OCI-LY1 (cell line): Measurements from ENCODE around the gene SBK2.

ENCODE experiments used
- H2AFZ ChIP-seq: fragments of 200-600 bp; sonication (generic), shearing (Covaris generic); 2 replicates; pipeline ENCODE4 v1.6.0; 2014; ENCODE audit warnings: antibody characterized with exemption, mild to moderate bottlenecking, low read length
- H3F3A ChIP-seq: fragments of 200-600 bp; sonication (generic), shearing (Covaris generic); 2 replicates; pipeline ENCODE4 v1.6.0; 2014; ENCODE audit warnings: mild to moderate bottlenecking, antibody characterized with exemption, low read length, moderate library complexity; ENCODE audit not compliant: insufficient read depth
- H3K27ac ChIP-seq: fragments of 200-600 bp; sonication (generic); 2 replicates; pipeline ENCODE4 v1.5.1; 2014; ENCODE audit warnings: low read length, mixed run types, mild to moderate bottlenecking, low read depth; ENCODE audit not compliant: poor library complexity, severe bottlenecking
- H3K27me3 ChIP-seq: fragments of 200-600 bp; sonication (generic); 2 replicates; pipeline ENCODE4 v1.6.0; 2014; ENCODE audit warnings: antibody characterized with exemption, mild to moderate bottlenecking, low read length, moderate library complexity; ENCODE audit not compliant: insufficient read depth
- H3K36me3 ChIP-seq: fragments of 200-600 bp; sonication (generic); 2 replicates; pipeline ENCODE4 v1.6.1; 2014; ENCODE audit warnings: mild to moderate bottlenecking, antibody characterized with exemption, low read length, moderate library complexity, mixed read lengths; ENCODE audit not compliant: insufficient read depth
- H3K4me1 ChIP-seq: fragments of 200-600 bp; sonication (generic); 2 replicates; pipeline ENCODE4 v1.5.1; 2014; ENCODE audit warnings: mild to moderate bottlenecking, low read length, moderate library complexity; ENCODE audit not compliant: insufficient read depth, severe bottlenecking
- H3K4me2 ChIP-seq: fragments of 200-600 bp; sonication (generic), shearing (Covaris generic); 2 replicates; pipeline ENCODE4 v1.6.1; 2014; ENCODE audit warnings: low read length
- H3K4me3 ChIP-seq: fragments of 200-600 bp; sonication (generic); 2 replicates; pipeline ENCODE4 v1.5.1; 2014; ENCODE audit warnings: low read length, low read depth, mild to moderate bottlenecking, mixed read lengths; ENCODE audit not compliant: poor library complexity, severe bottlenecking
- H3K79me2 ChIP-seq: fragments of 200-600 bp; shearing (Covaris generic); 2 replicates; pipeline ENCODE4 v1.6.1; 2016; ENCODE audit warnings: mixed run types, low read length, mixed read lengths; ENCODE audit not compliant: insufficient read depth
- H3K9ac ChIP-seq: fragments of 200-600 bp; sonication (generic), shearing (Covaris generic); 2 replicates; pipeline ENCODE4 v1.6.1; 2014; ENCODE audit warnings: mild to moderate bottlenecking, low read length, mixed read lengths
- H3K9me2 ChIP-seq: fragments of 200-600 bp; sonication (generic), shearing (Covaris generic); 2 replicates; pipeline ENCODE4 v1.6.1; 2014; ENCODE audit warnings: low read depth, mild to moderate bottlenecking, low read length, mixed read lengths
- H3K9me3 ChIP-seq: fragments of 200-600 bp; shearing (Covaris generic); 2 replicates; pipeline ENCODE4 v1.6.1; 2014; ENCODE audit warnings: low read length, mixed read lengths
- H4K20me1 ChIP-seq: fragments of 200-600 bp; sonication (generic), shearing (Covaris generic); 2 replicates; pipeline ENCODE4 v1.6.0; 2016; ENCODE audit warnings: mild to moderate bottlenecking, low read length; ENCODE audit not compliant: insufficient read depth
- EZH2 ChIP-seq: fragments of 200-600 bp; sonication (generic), shearing (Covaris generic); IDR thresholded peaks from 2 replicates; pipeline ENCODE4 v1.8.0; 2017; ENCODE audit warnings: borderline replicate concordance, mixed run types, mild to moderate bottlenecking, antibody characterized with exemption, low read length, moderate library complexity, mixed read lengths
- TF ChIP-seq, protein P1 (sequence below): fragments of 200-600 bp; sonication (generic), shearing (Covaris generic); IDR thresholded peaks from 2 replicates; pipeline ENCODE4 v1.5.1; 2017; ENCODE audit warnings: mild to moderate bottlenecking, antibody characterized with exemption, low read length, moderate library complexity, mixed read lengths

The SBK2 gene

DNA sequence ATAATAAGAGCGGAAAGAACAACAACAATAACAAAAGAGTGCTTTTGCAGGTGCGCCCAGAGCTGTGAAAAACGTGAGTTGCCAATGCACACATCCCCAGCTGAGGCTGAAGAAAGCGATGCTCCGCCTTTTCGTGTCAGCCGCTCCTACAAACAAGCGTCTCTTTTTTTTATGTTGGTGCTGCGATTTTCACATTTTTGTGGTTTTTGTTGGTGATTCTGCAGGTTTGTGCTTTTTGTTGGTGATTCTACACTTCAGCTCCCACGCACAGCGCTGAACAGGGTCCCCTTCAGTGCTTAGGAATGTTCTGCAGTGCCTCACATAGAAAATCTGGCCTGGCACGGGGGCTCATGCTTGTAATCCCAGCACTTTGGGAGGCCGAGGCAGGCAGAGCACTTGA, 15.7 kb upstream of the SBK2 start:
- no peak overlapping the region for H2AFZ ChIP-seq

DNA sequence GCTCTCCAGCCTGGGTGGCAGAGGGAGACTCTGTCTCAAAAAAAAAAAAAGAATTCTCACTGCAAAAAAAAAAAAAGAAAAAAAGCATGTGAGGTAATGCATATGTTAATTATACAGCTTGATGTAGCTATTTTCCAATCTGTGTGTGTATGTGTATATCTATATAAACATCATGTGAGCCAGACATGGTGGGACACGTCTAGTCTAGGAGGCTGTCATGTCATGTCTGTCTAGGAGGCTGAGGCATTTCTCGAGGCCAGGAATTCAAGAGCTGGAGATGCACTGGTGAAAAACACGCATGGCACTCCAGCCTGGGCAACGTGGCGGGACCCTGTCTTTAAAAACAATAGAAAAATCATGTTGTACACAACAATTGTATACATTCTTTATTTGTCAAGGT, 15.3 kb upstream of the SBK2 start:
- Histone ChIP-seq H3F3A (no peaks in the 10 kb centered on the region), H3K4me3 (no peak overlapping the region), H3K9me2 (no peaks in the 10 kb centered on the region), H3K79me2 (no peaks in the 10 kb centered on the region), H3K27me3 (peaks cover 3% of the 10 kb centered on the region; the same call in 1 of the 2 replicates), H3K9me3 (no peaks in the 10 kb centered on the region), H2AFZ (no peak overlapping the region), H3K9ac (no peak overlapping the region), H3K4me2 (no peak overlapping the region), H3K4me1 (no peaks in the 10 kb centered on the region), H3K27ac (no peak overlapping the region), H3K36me3 (no peaks in the 10 kb centered on the region), H4K20me1 (no peaks in the 10 kb centered on the region)
- TF ChIP-seq EZH2 = no peak
- TF ChIP-seq, protein P1, sequence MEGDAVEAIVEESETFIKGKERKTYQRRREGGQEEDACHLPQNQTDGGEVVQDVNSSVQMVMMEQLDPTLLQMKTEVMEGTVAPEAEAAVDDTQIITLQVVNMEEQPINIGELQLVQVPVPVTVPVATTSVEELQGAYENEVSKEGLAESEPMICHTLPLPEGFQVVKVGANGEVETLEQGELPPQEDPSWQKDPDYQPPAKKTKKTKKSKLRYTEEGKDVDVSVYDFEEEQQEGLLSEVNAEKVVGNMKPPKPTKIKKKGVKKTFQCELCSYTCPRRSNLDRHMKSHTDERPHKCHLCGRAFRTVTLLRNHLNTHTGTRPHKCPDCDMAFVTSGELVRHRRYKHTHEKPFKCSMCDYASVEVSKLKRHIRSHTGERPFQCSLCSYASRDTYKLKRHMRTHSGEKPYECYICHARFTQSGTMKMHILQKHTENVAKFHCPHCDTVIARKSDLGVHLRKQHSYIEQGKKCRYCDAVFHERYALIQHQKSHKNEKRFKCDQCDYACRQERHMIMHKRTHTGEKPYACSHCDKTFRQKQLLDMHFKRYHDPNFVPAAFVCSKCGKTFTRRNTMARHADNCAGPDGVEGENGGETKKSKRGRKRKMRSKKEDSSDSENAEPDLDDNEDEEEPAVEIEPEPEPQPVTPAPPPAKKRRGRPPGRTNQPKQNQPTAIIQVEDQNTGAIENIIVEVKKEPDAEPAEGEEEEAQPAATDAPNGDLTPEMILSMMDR = no peak

More for the DNA sequence above, 15.7 kb upstream of the SBK2 start:
- Histone ChIP-seq H3K27me3 (no peaks in the 10 kb centered on the region), H3K27ac (no peak overlapping the region), H3K4me3 (no peak overlapping the region), H3F3A (no peaks in the 10 kb centered on the region), H3K9me3 (no peaks in the 10 kb centered on the region), H3K9me2 (no peaks in the 10 kb centered on the region), H3K9ac (no peak overlapping the region), H3K36me3 (no peaks in the 10 kb centered on the region), H4K20me1 (no peaks in the 10 kb centered on the region), H3K79me2 (no peaks in the 10 kb centered on the region), H3K4me2 (no peak overlapping the region), H3K4me1 (no peaks in the 10 kb centered on the region)
- TF ChIP-seq EZH2 = no peak
- TF ChIP-seq, protein P1 = no peak

DNA sequence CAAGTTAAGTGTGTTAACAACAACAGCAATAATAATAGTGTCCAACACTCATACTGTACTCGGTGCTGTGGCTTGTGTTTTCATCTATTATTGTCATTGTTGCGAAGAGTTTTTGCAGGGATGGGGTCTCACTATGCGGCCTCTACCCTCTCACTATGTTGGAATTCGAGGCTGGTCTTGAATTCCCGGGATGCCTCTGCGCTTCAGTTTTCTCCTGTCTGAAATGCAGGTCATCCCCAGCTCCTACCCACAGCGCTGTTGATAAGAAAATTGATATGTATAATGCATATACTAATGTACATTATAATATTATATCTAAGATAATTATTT, 13.4 kb upstream of the SBK2 start:
- Histone ChIP-seq H3K9me3 (no peaks in the 10 kb centered on the region), H2AFZ (no peak overlapping the region), H3K9ac (no peak overlapping the region), H3K27me3 (peaks cover 8% of the 10 kb centered on the region; the same call in 1 of the 2 replicates), H3K4me2 (no peak overlapping the region), H3K4me3 (no peak overlapping the region), H4K20me1 (no peaks in the 10 kb centered on the region), H3K79me2 (no peaks in the 10 kb centered on the region), H3F3A (no peaks in the 10 kb centered on the region), H3K36me3 (no peaks in the 10 kb centered on the region), H3K9me2 (no peaks in the 10 kb centered on the region), H3K4me1 (no peaks in the 10 kb centered on the region), H3K27ac (no peak overlapping the region)
- no peak for TF ChIP-seq EZH2
- TF ChIP-seq, protein P1 = no peak
